Activated CD4-positive, alpha-beta T cell treated with anti-CD3 and anti-CD28 coated beads, Interleukin-2, amount 10 ng/mL, durations not matched to agents 7 days and 5 days (primary cell): ENCODE measurements around the gene HHLA2. TPM values are rescaled to one million over a fixed set of nuclear protein-coding genes. Genes with fewer than 3 reads are reported as not detected.

Experiments used
- CTCF ChIA-PET: fragments of 350-600 bp; sonication (Branson Sonifier 250); formaldehyde crosslinking; loops from one replicate; lab custom pipeline; 2021; ENCODE audit warnings: antibody characterized with exemption; lab: Charles Lee
- POLR2A ChIA-PET: fragments of 350-600 bp; sonication (Branson Sonifier 250); formaldehyde crosslinking; loops from one replicate; lab custom pipeline; 2021; ENCODE audit warnings: antibody characterized with exemption; lab: Charles Lee
- DNase-seq: peaks from one replicate; pipeline ENCODE4 v3.0.0-alpha.2; 2020
- H3K27ac Mint-ChIP-seq: one replicate; pipeline ENCODE4 v1.8.0; 2021; ENCODE audit warnings: mild to moderate bottlenecking, moderate library complexity, mixed read lengths
- H3K27me3 Mint-ChIP-seq: one replicate; pipeline ENCODE4 v1.8.0; 2021; ENCODE audit warnings: mixed read lengths
- H3K36me3 Mint-ChIP-seq: one replicate; pipeline ENCODE4 v1.8.0; 2021; ENCODE audit warnings: low read depth, mixed read lengths
- H3K4me1 Mint-ChIP-seq: one replicate; pipeline ENCODE4 v1.8.0; 2021; ENCODE audit warnings: mixed read lengths
- H3K4me3 Mint-ChIP-seq: one replicate; pipeline ENCODE4 v1.8.0; 2021; ENCODE audit warnings: mild to moderate bottlenecking, moderate library complexity, mixed read lengths
- H3K9me3 Mint-ChIP-seq: one replicate; pipeline ENCODE4 v1.8.0; 2021; ENCODE audit warnings: mixed read lengths
- total RNA-seq, 2 experiments: library from RNA; stranded (reverse); gene quantifications; one replicate each; pipeline ENCODE4 v1.2.3, GENCODE V29; 2021

Gene HHLA2
- total RNA-seq, 2 experiments from 2014 or later, result 1.4 to 3.0 TPM

- Mint-ChIP-seq H3K4me1 (peaks cover 14% of the 10 kb centered on the region), H3K36me3 (no peaks in the 10 kb centered on the region), H3K9me3 (no peaks in the 10 kb centered on the region), H3K27me3 (peaks cover 5% of the 10 kb centered on the region), H3K27ac (no peak overlapping the region), H3K4me3 (no peak overlapping the region)
- ChIA-PET POLR2A (no interaction called here), CTCF (interaction anchor here (0.9 to 1.7 kb wide), 3 partner anchors 12 to 253 kb away, joined by 3 to 6 read pairs (median 3); no protein-coding TSS in a partner anchor)
- peak; percentile 62 for DNase-seq
These were observed 110.4 kb downstream of the HHLA2 start for GRCh38 chr3:108406661-108407206.

DNA sequence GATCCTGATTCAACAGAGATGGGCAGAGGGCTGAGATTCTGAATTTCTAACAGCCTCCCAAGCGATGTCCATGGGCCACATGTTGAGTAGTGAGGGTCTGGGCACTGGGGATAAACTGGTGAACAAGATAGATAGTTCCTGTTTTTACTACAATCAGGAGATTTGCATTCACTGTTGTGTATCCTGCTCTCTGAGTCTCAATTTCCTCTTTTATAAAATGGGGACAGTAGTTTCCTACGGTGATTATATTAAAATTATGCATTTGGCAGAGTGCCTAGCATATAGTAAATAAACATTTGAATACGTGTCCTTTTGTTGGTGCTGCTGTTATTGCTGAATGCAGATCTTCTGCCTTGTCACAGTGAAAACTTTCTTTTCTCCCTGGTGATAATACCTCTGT, 111.5 kb downstream of the HHLA2 start:
- Mint-ChIP-seq H3K4me1 (peaks cover 14% of the 10 kb centered on the region), H3K36me3 (no peaks in the 10 kb centered on the region), H3K27me3 (peaks cover 5% of the 10 kb centered on the region), H3K27ac (no peak overlapping the region), H3K4me3 (no peak overlapping the region), H3K9me3 (no peaks in the 10 kb centered on the region)
- no peak for DNase-seq
- ChIA-PET CTCF (interaction anchor here (0.7 to 1.3 kb wide), 3 partner anchors 11 to 254 kb away, joined by 3 to 4 read pairs (median 3); no protein-coding TSS in a partner anchor), POLR2A (no interaction called here)

- CTCF ChIA-PET, result interaction anchor here (1.0 to 1.4 kb wide), 3 partner anchors 9 to 481 kb away, joined by 3 read pairs; no protein-coding TSS in a partner anchor
- no peaks in the 10 kb centered on the region for H3K9me3 Mint-ChIP-seq
These were observed 112.8 kb downstream of the HHLA2 start for GRCh38 chr3:108408883-108409799.

DNA sequence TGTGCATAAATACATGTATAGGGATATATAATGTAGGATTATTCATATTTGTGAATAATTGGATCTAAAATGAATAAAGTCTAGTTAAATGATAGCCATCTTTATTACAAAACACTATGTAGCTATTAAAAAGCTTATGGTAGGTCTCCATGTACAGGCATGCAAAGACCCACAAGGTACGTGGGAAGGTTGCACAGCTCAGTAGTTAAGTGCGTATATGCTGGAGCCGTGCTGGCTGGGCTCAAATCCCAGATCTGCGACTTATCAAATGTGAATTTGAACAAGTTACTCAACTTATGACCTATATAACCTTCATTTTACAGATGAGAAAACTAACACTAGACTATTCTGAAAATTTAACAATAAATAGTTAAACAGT, 113.4 kb downstream of the HHLA2 start:
- ChIA-PET CTCF (interaction anchor here (1.0 to 1.4 kb wide), 3 partner anchors 9 to 482 kb away, joined by 3 read pairs; no protein-coding TSS in a partner anchor), POLR2A (no interaction called here)
- H3K9me3 Mint-ChIP-seq, result no peaks in the 10 kb centered on the region
- H3K27ac Mint-ChIP-seq, result no peak overlapping the region
- DNase-seq, result no peak
- H3K27me3 Mint-ChIP-seq, result peaks cover 7% of the 10 kb centered on the region
- peaks cover 14% of the 10 kb centered on the region for H3K4me1 Mint-ChIP-seq
- H3K4me3 Mint-ChIP-seq, result no peak overlapping the region
- H3K36me3 Mint-ChIP-seq, result no peaks in the 10 kb centered on the region

More at GRCh38 chr3:108408883-108409799, 112.8 kb downstream of the HHLA2 start:
- no peak for DNase-seq
- H3K27me3 Mint-ChIP-seq, result peaks cover 7% of the 10 kb centered on the region
- no peaks in the 10 kb centered on the region for H3K36me3 Mint-ChIP-seq
- H3K27ac Mint-ChIP-seq, result no peak overlapping the region
- H3K4me3 Mint-ChIP-seq, result no peak overlapping the region
- H3K4me1 Mint-ChIP-seq, result peaks cover 14% of the 10 kb centered on the region
- POLR2A ChIA-PET, result no interaction called here

- POLR2A ChIA-PET, result no interaction called here
- CTCF ChIA-PET, result interaction anchor here (0.6 to 1.4 kb wide), 4 partner anchors 8 to 257 kb away, joined by 3 to 5 read pairs (median 3); no protein-coding TSS in a partner anchor
- no peaks in the 10 kb centered on the region for H3K36me3 Mint-ChIP-seq
These were observed 114.2 kb downstream of the HHLA2 start for GRCh38 chr3:108410531-108410984.

GRCh38 chr3:108412121-108412750, 115.9 kb downstream of the HHLA2 start:
- H3K4me1 Mint-ChIP-seq, result peaks cover 2% of the 10 kb centered on the region
- POLR2A ChIA-PET, result no interaction called here
- CTCF ChIA-PET, result interaction anchor here (1.5 kb wide), 1 partner anchor 14 kb away, joined by 3 read pairs; no protein-coding TSS in a partner anchor

More at GRCh38 chr3:108410531-108410984, 114.2 kb downstream of the HHLA2 start:
- Mint-ChIP-seq H3K9me3 (no peaks in the 10 kb centered on the region), H3K27ac (no peak overlapping the region), H3K4me3 (no peak overlapping the region), H3K4me1 (peaks cover 14% of the 10 kb centered on the region), H3K27me3 (peaks cover 7% of the 10 kb centered on the region)
- no peak for DNase-seq

GRCh38 chr3:108414007-108414406, 117.7 kb downstream of the HHLA2 start:
- no peak for DNase-seq
- Mint-ChIP-seq H3K4me1 (no peaks in the 10 kb centered on the region), H3K27me3 (peaks cover 7% of the 10 kb centered on the region), H3K9me3 (no peaks in the 10 kb centered on the region), H3K36me3 (no peaks in the 10 kb centered on the region), H3K4me3 (no peak overlapping the region), H3K27ac (no peak overlapping the region)
- ChIA-PET POLR2A (no interaction called here), CTCF (interaction anchor here (1.0 to 1.5 kb wide), 2 partner anchors 12 to 13 kb away, joined by 3 read pairs; no protein-coding TSS in a partner anchor)

More at GRCh38 chr3:108412121-108412750, 115.9 kb downstream of the HHLA2 start:
- Mint-ChIP-seq H3K9me3 (no peaks in the 10 kb centered on the region), H3K4me3 (no peak overlapping the region), H3K27me3 (peaks cover 7% of the 10 kb centered on the region), H3K36me3 (no peaks in the 10 kb centered on the region), H3K27ac (no peak overlapping the region)
- no peak for DNase-seq

- Mint-ChIP-seq H3K27me3 (peaks cover 7% of the 10 kb centered on the region), H3K27ac (no peak overlapping the region), H3K4me3 (no peak overlapping the region), H3K9me3 (no peaks in the 10 kb centered on the region), H3K4me1 (no peaks in the 10 kb centered on the region), H3K36me3 (no peaks in the 10 kb centered on the region)
- ChIA-PET CTCF (no interaction called here), POLR2A (no interaction called here)
- no peak for DNase-seq
These were observed 119.3 kb downstream of the HHLA2 start for GRCh38 chr3:108415661-108416060.

GRCh38 chr3:108416111-108416869, 119.9 kb downstream of the HHLA2 start:
- H3K27ac Mint-ChIP-seq, result no peak overlapping the region
- DNase-seq, result no peak
- H3K27me3 Mint-ChIP-seq, result peaks cover 6% of the 10 kb centered on the region
- ChIA-PET POLR2A (no interaction called here), CTCF (no interaction called here)
- H3K36me3 Mint-ChIP-seq, result no peaks in the 10 kb centered on the region
- no peaks in the 10 kb centered on the region for H3K9me3 Mint-ChIP-seq
- no peaks in the 10 kb centered on the region for H3K4me1 Mint-ChIP-seq
- no peak overlapping the region for H3K4me3 Mint-ChIP-seq

DNA sequence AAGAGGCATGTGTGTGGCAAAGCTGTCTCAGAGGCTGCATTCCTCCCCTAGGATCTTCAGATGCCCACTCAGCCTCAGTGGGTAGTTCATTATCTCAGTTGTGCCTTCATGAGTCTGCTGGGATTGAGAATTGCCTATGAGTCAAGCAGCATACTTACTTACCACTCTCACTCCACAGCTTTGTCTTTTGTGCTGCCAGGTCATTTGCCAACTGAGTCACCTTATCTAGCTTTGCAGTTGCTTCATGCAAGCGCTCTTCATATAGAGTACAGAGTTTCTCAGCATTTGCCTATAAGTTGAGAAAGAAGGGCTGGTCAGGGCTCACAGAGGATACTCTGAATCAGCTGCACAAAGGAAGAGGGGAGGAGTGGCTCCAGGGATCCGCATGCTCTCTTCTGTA, 124.6 kb downstream of the HHLA2 start:
- ChIA-PET POLR2A (no interaction called here), CTCF (interaction anchor here (1.1 kb wide), 1 partner anchor 16 kb away, joined by 3 read pairs; no protein-coding TSS in a partner anchor)
- no peaks in the 10 kb centered on the region for H3K27me3 Mint-ChIP-seq
- H3K4me1 Mint-ChIP-seq, result no peaks in the 10 kb centered on the region
- no peak overlapping the region for H3K27ac Mint-ChIP-seq
- H3K36me3 Mint-ChIP-seq, result no peaks in the 10 kb centered on the region
- H3K9me3 Mint-ChIP-seq, result peaks cover 3% of the 10 kb centered on the region
- no peak overlapping the region for H3K4me3 Mint-ChIP-seq
- no peak for DNase-seq
